GM18511 (cell line): ENCODE measurements around the gene CTXN2.

Source experiments
- ATAC-seq: cut with Tn5 transposase; IDR thresholded peaks from one replicate; pipeline ENCODE4 v1.9.1; 2021; ENCODE audit warnings: mild to moderate bottlenecking, moderate library complexity; ENCODE audit not compliant: unreplicated experiment

Gene CTXN2

GRCh38 chr15:48191574-48192225 lies at the start of gene CTXN2:
CTXN2 (plus strand) TSS chr15:48191665; CDS start chr15:48201301, 9,636 bp downstream.
- no peak for ATAC-seq

DNA sequence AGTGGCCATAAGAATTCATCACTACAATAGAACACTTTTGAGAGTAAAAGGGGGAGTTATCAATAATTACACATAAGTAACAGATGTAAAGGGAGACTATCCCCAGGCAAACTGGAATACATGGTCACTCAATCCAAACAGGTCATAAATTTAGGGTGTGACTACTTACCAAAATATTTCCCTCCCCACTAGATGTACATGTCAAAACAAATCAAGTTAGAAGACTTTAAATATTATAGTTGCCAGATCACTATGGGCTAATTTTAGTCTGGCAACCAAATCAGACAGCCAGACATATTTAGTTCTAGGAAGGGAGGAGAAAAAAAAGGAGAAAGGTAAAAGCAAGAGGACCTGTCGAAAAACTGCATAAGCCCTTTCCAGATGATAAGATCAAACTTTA lies 47.6 kb upstream of the CTXN2 start:
- ATAC-seq: no peak

- no peak for ATAC-seq
Measured at GRCh38 chr15:48144889-48145288, 46.6 kb upstream of the CTXN2 start.

GRCh38 chr15:48145923-48146322 lies 45.5 kb upstream of the CTXN2 start:
- no peak for ATAC-seq

DNA sequence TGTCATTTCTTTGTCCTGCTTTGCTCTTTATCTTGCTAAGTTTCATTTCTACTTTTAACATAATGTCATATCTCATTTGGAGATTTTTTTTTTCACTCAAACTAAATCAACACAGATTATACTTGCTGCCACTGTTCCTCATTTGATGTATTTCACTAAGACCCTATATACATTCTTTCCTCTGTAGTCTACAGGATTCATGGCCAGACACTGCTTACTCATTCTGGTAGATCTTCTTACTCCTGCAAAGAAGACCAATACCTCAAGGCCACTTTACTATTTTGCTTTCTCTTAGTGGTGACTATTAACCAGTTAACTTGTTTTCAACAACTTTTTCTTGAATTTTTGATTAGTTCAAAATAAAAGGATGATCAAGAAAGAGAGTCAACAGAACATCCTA lies 44.1 kb upstream of the CTXN2 start:
- ATAC-seq: no peak

- no peak for ATAC-seq
Measured at GRCh38 chr15:48149858-48150257, 41.6 kb upstream of the CTXN2 start.

DNA sequence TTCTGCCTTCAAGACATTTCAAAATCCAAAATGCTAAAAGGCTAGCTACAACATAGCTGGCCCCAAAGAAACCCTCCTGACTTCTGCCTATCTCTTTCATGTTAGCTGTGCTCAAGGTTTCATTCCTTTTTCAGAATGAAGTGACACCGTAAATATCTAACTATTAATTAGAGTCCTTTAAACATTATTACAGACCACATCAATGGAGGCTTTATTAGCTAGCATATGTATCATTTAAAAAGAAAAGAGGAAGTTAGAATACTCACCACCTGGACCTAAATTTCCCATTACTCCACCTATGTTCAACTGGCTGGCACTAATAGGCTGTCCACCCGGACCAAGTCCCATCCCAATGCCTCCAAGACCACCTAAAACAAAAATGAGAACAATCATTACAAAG lies 37.9 kb upstream of the CTXN2 start:
- ATAC-seq: no peak

DNA sequence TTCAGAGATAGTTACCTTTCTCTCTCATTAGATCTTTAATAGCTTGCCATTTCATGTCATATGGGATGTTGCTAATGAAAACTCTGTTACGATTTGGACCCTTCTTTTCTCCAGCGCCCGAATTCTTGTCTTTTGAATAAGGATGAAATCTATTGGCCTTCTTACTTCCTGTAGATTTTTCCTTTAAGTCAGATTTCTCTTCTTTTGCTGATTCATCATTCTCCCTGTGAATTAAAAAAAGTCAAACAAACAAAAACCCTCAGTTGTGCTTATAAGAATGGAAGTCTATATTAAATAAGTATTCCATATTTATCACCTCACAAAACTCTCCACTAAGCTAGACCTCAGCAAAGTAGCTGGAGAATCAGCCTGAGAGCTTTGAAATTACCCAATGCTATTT lies 22.8 kb upstream of the CTXN2 start:
- no peak for ATAC-seq

DNA sequence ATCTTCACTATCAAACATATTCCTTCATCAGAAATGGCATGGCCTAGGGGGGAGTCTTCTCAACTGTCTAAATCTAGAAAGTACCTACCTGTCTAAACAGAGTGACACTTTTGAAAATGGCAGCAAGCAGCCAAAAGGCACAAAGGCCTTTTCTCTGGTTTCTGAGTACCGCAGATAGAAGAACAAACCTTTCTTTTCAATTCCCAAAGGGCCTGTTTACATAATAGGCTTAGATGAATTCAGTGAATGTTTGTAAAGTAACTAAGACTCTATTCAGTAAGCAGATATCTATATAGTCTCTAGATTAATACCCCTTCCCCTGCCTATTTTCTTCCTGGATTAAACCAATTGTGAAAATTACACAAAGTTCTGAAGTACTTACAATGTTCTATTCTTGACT lies 20.5 kb upstream of the CTXN2 start:
- no peak for ATAC-seq

GRCh38 chr15:48175126-48175525 lies 16.3 kb upstream of the CTXN2 start:
- ATAC-seq: no peak

- ATAC-seq: no peak
Measured at GRCh38 chr15:48176112-48176511, 15.4 kb upstream of the CTXN2 start.

GRCh38 chr15:48176957-48177356 lies 14.5 kb upstream of the CTXN2 start:
- ATAC-seq: peak; percentile 30

GRCh38 chr15:48177383-48177765 lies 14.1 kb upstream of the CTXN2 start:
- peak; percentile 71 for ATAC-seq

DNA sequence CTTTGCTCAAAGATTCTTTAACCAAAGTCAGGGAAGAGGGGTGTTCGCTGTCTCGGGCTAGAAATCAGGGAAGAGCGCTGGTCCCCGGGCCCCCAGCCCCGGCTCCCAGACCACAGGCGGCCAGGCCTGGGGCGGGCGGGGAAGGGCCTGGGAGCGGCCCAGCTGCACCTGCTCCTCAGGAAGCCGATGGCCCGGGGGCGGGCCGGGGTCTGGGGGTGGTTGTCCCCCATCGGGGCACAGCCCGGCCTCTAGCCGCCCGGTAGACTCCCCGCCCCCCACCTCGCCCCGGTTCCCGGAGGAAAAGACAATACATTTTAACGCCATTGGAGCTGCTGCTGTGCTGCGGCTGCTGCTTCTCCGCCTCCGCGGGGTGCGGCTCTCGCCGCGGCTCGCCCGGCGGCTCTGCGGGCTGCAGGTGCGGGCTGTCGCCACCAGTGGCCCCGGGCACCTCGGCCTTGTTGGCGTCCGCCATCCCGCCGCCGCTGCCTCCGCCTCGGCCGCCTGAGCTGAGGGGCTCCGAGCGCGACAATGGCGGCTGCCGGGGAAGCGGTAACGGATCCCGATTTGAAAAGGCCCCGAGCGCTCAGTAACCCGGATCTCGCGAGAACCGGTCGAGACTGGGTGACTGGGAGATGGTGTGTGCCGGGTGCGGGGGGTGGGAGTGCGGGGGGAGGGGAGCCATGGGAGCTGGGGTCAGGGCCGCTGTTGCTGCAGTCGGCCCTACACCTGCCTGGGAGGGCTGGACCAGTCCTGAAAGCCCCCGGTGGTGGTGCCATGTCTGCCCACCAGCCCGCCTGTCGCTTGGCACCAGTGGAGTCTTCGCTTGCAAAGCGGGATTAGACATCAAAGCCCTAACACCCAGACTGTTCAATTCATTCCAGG lies 13.5 kb upstream of the CTXN2 start, which contains the start of gene MYEF2:
Gene MYEF2 (minus strand): TSS at position 530 of the 882 bp plus-strand sequence. CDS start 58 bp downstream, at position 472.
- peak; percentile 76 for ATAC-seq

GRCh38 chr15:48178648-48178931 lies 12.9 kb upstream of the CTXN2 start:
- no peak for ATAC-seq

GRCh38 chr15:48182749-48183148 lies 8.7 kb upstream of the CTXN2 start:
- no peak for ATAC-seq

GRCh38 chr15:48185529-48185928 lies 5.9 kb upstream of the CTXN2 start:
- ATAC-seq: no peak

DNA sequence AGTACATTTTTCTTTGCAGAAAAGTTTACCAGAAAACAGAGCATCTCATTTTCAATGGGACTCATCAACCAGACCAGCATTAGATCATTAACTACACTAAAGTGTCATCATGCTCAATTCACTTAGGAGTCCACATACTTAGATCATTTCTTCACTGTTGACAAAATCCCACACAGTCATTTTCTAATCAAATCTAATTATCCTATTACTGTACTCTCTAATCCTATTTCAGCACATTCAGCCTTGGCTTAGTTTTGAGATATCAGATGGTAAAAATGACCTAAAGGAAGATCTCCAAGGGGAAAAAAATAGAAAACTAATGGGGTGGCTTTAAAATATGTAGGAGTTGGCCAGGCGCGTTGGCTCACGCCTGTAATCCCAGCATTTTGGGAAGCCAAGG lies 5.2 kb upstream of the CTXN2 start:
- ATAC-seq: no peak

DNA sequence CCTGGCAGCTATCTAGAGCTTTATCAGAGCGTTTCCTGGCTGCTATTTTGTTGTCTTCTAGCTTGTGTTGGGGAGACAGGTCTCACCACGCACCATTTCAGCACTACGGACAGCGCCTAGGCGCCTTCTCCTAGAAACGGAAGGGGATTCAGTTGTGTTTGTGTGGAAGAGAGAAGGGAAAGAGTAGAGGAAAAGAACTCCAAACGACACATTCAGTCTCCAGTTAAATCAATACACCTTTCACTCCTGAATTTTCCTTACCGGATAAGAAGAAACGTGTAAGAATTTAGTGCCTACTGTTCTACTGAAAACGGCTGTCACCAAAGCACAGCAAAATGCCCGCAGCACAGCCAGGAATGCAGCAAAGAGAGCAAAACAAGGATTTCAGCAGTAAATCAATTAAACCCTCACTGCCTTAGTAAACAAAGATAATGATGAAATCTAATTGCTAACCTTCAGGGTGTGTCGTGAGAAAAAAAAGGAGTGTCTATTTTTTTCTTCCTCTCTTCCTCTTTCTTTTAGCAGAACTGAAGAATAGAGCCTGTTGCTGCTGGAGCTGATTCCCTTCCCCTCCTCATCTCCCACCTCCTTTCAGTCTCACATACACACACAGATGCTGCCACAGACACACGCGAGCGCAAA lies 412 bp upstream of the CTXN2 start:
- ATAC-seq: no peak

- no peak for ATAC-seq
Measured at GRCh38 chr15:48202068-48202467, 10.6 kb downstream of the CTXN2 start.

DNA sequence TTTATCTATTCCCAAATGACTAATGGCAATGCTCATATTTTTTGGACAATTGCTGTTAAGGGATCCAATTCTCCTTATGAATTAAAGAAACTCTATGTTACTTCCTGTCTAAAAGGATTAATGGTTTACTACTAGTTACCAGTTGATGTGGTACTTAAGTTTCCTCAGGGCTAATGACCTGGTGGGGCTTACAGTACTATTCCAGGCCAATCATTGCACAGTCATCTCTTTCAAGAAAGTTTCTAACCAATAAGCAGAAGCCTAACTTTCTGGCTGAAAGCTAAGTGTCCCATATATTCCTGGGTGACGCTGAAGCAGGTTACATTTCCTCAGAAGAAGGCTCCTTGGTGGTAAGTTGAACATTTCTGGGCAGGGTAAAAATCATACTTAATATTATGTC lies 14.5 kb downstream of the CTXN2 start, which contains the start of gene SLC12A1:
Gene SLC12A1 (plus strand): TSS at position 322 of the 400 bp plus-strand sequence. CDS start 1,418 bp downstream, outside the sequence.
- ATAC-seq: no peak

DNA sequence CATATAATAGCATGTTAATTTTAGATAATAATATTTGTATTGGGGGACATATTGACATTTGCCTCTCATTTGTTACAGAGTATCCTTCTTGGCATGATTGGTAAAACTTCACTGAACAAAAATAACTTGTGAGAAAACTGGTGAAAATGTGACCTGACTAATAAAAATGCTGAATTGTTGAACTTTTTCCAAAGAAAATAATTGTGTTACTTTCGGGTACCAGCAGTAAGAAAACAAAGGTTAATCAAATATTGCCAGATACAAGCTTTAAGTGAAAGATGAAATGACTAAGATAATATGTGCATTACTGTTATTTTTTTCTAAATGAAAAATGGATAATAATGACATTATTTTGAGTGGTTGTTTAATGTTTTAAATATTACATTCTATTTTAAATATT lies 29.8 kb downstream of the CTXN2 start:
- ATAC-seq: no peak
